HG03457 (cell line): ENCODE measurements around the gene PIK3AP1.

ENCODE experiments used
- ATAC-seq: cut with Tn5 transposase; IDR thresholded peaks from one replicate; pipeline ENCODE4 v1.9.1; 2021; ENCODE audit warnings: moderate number of reproducible peaks; ENCODE audit not compliant: unreplicated experiment

The PIK3AP1 gene

DNA sequence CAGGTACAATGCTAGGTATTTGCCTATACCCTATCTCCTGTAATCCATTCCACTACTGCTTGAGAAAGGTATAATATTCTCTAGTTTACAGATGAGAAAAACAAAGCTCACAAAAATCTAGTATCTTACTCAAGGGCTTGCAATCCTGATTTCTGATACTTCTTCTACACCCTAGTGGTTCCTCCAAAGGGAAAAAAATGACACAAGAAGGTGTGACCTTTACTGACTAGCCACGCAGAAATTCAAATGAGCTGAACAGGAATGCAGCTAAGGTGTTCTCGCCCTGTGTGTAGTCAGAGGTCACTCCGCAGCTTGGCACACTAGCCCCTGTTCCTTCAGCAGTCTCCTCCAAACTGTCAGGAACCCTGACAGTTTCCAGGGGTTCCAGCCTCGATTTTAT lies 74.0 kb downstream of the PIK3AP1 start:
- no peak for ATAC-seq

GRCh38 chr10:96645191-96645721 lies 75.1 kb downstream of the PIK3AP1 start:
- no peak for ATAC-seq

DNA sequence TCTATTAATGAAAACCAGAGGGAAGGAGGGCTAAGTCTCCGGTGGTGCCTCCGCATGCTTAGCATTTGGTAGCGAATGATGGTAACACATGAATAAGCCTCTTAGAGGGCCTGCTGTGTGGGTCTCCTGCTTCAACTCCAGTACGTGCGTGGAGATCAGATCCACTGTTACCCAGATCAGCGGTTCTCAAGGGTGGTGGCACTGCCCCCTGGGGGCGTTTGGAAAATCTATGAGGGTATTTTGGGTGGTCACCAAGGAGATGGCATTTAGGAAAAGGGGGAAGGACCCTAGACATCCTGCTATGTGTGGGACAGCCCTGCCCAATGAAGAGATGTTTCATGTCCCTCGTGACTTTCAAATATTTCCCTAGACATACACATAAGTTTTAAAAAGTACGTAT lies 76.4 kb downstream of the PIK3AP1 start:
- no peak for ATAC-seq

DNA sequence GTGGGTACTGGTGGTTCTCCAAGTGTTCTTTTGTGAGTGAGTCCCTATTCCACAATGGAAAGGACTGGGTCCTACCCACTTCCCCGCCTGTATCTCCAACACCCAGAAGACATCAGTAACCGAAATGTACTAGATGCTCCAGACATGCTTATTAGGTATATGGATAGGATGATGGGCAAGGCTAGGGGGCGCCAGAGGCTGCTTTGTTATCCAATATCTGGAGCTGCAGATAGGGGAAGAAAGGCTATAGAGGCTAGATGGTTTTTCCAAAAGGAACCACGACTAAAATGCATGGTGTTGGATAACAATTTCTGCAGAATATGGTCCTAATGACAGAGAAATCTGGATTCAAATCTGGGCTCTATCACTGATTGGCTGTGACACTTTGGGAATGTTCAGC lies 77.3 kb downstream of the PIK3AP1 start:
- no peak for ATAC-seq

- no peak for ATAC-seq
Measured at GRCh38 chr10:96642530-96642929, 77.8 kb downstream of the PIK3AP1 start.

- no peak for ATAC-seq
Measured at GRCh38 chr10:96641396-96642295, 78.7 kb downstream of the PIK3AP1 start.

- ATAC-seq: no peak
Measured at GRCh38 chr10:96639899-96640298, 80.4 kb downstream of the PIK3AP1 start.

DNA sequence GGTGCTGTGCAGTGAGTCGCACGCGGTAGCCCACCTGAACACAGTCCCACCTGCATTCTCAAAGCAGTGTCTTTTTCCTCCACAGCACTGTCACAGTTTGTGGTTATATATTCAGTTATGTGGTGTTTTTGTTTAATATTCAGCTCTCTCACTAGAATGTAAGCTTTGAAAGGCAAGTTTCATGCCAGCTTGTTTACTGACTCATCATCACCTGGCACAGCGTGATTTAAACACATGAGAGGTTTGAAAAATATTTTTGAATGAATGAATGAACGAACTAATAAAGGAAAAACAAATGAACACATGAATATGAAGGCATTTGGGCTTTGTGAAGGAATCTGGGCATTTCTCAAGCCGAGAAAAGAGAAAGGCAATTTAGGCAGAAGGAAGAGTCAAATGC lies 81.6 kb downstream of the PIK3AP1 start:
- ATAC-seq: no peak

- ATAC-seq: no peak
Measured at GRCh38 chr10:96638120-96638519, 82.2 kb downstream of the PIK3AP1 start.

GRCh38 chr10:96637709-96638108 lies 82.6 kb downstream of the PIK3AP1 start:
- no peak for ATAC-seq

- ATAC-seq: no peak
Measured at GRCh38 chr10:96636551-96636950, 83.8 kb downstream of the PIK3AP1 start.

DNA sequence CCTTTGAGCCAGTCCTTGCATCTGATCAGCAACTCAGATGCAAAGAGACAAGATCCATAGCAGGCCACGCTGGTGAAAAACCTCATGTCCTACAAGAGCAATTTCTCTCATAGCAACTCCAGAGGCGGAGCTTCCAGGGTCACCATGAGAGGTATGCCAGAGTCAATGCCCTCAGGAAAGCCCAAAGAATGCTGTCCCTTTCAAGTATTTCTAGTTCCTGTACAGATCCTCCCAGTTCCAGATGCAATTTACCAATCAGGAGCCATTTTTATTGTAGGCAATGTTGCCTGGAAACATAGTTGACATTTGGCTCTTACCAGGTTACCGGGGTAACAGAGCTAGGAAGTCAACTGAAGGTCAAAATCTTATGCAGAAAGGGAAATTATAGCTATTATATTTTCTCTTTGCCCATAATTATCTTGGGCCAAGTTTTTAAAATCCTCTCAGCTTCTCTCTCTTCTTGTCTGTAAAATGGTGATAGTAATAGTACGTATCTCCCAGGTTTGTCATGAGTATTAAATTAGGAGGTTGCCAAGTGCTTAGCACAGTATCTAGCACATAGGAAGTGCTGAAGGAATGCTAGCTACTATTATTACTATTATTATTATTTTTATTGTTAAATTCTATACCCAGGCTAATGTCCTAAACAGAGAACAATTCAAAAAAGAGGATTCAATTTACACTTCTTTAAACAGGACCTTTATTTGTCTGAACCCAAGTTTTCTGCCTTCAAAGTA lies 87.2 kb downstream of the PIK3AP1 start:
- ATAC-seq: no peak

GRCh38 chr10:96627292-96627691 lies 93.0 kb downstream of the PIK3AP1 start:
- ATAC-seq: no peak

- ATAC-seq: no peak
Measured at GRCh38 chr10:96626795-96627194, 93.5 kb downstream of the PIK3AP1 start.

DNA sequence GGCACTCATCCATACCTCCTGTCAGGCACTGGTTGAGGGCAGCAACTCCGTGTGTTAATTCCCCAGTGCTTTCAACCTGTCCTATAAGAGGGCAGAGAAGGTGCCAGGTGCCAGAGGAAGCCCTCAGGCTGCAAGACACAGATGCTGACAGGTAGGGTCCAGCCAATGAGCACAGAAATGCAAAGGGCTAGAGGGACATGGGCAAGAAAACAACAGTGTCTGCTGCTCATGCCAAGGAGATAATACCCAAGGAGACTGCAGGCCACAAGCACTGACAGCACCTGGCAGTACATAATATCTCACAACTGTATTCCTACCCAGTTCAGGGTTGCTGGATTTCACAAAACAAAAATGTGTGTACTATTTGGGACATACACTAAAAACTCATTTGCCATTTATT lies 95.1 kb downstream of the PIK3AP1 start:
- ATAC-seq: no peak

GRCh38 chr10:96622013-96622787 lies 98.1 kb downstream of the PIK3AP1 start:
- no peak for ATAC-seq

GRCh38 chr10:96619796-96620773 lies 100.2 kb downstream of the PIK3AP1 start:
- ATAC-seq: no peak

DNA sequence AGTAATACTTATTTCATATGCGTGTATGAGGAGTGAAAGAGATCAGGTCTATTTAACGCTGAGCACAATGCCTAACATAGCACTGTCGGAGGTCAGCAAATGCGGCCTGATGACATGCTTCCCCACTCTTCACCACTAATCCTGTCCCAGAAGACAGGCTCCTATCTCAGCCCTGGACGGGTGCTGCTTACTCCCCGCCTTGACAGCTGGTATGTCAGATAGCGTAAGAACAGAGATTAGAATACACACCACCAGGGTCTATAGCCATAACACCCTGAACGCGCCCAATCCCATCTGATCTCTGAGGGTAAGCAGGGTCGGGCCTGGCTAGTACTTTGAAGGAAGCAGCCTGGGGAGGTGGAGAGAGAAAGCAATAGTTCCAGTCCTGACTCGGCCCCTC lies 101.2 kb downstream of the PIK3AP1 start:
- no peak for ATAC-seq

GRCh38 chr10:96618653-96619052 lies 101.7 kb downstream of the PIK3AP1 start:
- ATAC-seq: no peak

- ATAC-seq: no peak
Measured at GRCh38 chr10:96616961-96617360, 103.4 kb downstream of the PIK3AP1 start.
